ENCODE data around the gene CDH4. TPM values are rescaled to one million over a fixed set of nuclear protein-coding genes. Genes with fewer than 3 reads are reported as not detected.

Gene CDH4
- total and polyA plus RNA-seq, 2 of the 13 experiments (the other 11 are each of a cell fraction or from before 2014, with no cell fraction given), result not detected

GRCh38 chr20:61767761-61768494, 515.9 kb downstream of the CDH4 start:
- H4K20me1 ChIP-seq (ENCODE audit: insufficient read depth, low read length), result peaks cover 3% of the 10 kb centered on the region; the same call in 1 of the 2 replicates
- ChIA-PET POLR2A (no interaction called here), CTCF (ENCODE audit: low intra/inter-chr PET ratio, low total read pairs) (no interaction called here)
- H3K9me3 ChIP-seq (ENCODE audit: low read length), result no peaks in the 10 kb centered on the region
- H3K4me3 ChIP-seq (replicated peaks in 1 of 3; ENCODE audit: insufficient read depth in 1 of 3, low read depth in 2 of 3, low read length in 3 of 3), result no peak overlapping the region
- no TSS peak for BruUV-seq (replicated peaks)
- DNase-seq (ENCODE audit: low spot score) (no peak), FAIRE-seq (no peak), ATAC-seq (no peak)
- WGBS (ENCODE audit: low lambda C conversion rate), result 40% methylated on average over 14 of the region's 14 CpGs
- H3K27me3 ChIP-seq (ENCODE audit: control insufficient read depth in 1 of 2, insufficient read depth in 2 of 2, low read length in 2 of 2), result peaks cover 17 to 62% of the 10 kb centered on the region in 2 experiments
- H3K36me3 ChIP-seq (replicated peaks in 1 of 2; ENCODE audit: control insufficient read depth in 1 of 2, insufficient read depth in 2 of 2, low read length in 2 of 2), result no peaks in the 10 kb centered on the region
- H3K4me2 ChIP-seq (ENCODE audit: low read depth, low read length), result no peak overlapping the region
- intact Hi-C loops (cut with micrococcal nuclease; ENCODE audit: unreplicated experiment) (no loop called here), in situ Hi-C loops (cut with HindIII; ENCODE audit: extremely low pct_ligation_motif_present, low pct_unique_long_range_greater_than_20kb) (no loop called here)
- H3K9ac ChIP-seq (ENCODE audit: insufficient read depth, low read depth, low read length), result no peak overlapping the region
- TF ChIP-seq MNT (IDR thresholded peaks at IDR 0.05) (peak; percentile 92), HES4 (CRISPR knock-in tag; IDR thresholded peaks at IDR 0.05; ENCODE audit: borderline replicate concordance) (no peak)
- H3K27ac ChIP-seq (ENCODE audit: extremely low read length, insufficient read depth, low read length), result no peak overlapping the region
- H2AFZ ChIP-seq (ENCODE audit: low read length), result no peak overlapping the region
- peaks cover 32% of the 10 kb centered on the region for H3K4me1 ChIP-seq (ENCODE audit: insufficient read depth, low read length)
- H3K79me2 ChIP-seq (ENCODE audit: insufficient read depth, low read length), result no peaks in the 10 kb centered on the region

GRCh38 chr20:61768571-61769285, 516.7 kb downstream of the CDH4 start:
- TF ChIP-seq MAFF (IDR thresholded peaks at IDR 0.05; ENCODE audit: low read depth, low read length) (no peak), ZNF280D (CRISPR knock-in tag; IDR thresholded peaks at IDR 0.05) (no peak), ZNF839 (CRISPR knock-in tag; IDR thresholded peaks at IDR 0.05; ENCODE audit: borderline replicate concordance) (no peak), FUBP1 (CRISPR knock-in tag; IDR thresholded peaks at IDR 0.05; ENCODE audit: borderline replicate concordance) (no peak)
- Histone ChIP-seq H4K20me1 (ENCODE audit: insufficient read depth, low read length) (no peaks in the 10 kb centered on the region), H3K9ac (ENCODE audit: insufficient read depth, low read depth, low read length) (no peak overlapping the region), H3K27ac (ENCODE audit: extremely low read length, insufficient read depth, low read length) (no peak overlapping the region), H3K4me3 (replicated peaks in 1 of 3; ENCODE audit: insufficient read depth in 1 of 3, low read depth in 2 of 3, low read length in 3 of 3) (no peak overlapping the region), H3K4me2 (ENCODE audit: low read depth, low read length) (no peak overlapping the region), H3K9me3 (ENCODE audit: low read length) (no peaks in the 10 kb centered on the region), H3K4me1 (ENCODE audit: insufficient read depth, low read length) (peaks cover 33% of the 10 kb centered on the region), H2AFZ (ENCODE audit: low read length) (no peak overlapping the region), H3K79me2 (ENCODE audit: insufficient read depth, low read length) (no peaks in the 10 kb centered on the region), H3K36me3 (replicated peaks in 1 of 2; ENCODE audit: control insufficient read depth in 1 of 2, insufficient read depth in 2 of 2, low read length in 2 of 2) (no peaks in the 10 kb centered on the region), H3K27me3 (ENCODE audit: control insufficient read depth in 1 of 2, insufficient read depth in 2 of 2, low read length in 2 of 2) (peaks cover 11 to 54% of the 10 kb centered on the region in 2 experiments; a peak in 4 of 5 replicates)
- FAIRE-seq (no peak), ATAC-seq (no peak), DNase-seq (ENCODE audit: low spot score) (no peak)
- ChIA-PET POLR2A (no interaction called here), CTCF (ENCODE audit: low intra/inter-chr PET ratio, low total read pairs) (no interaction called here)
- WGBS (ENCODE audit: low lambda C conversion rate), result 37% methylated on average over 15 of the region's 16 CpGs
- in situ Hi-C loops (cut with HindIII; ENCODE audit: extremely low pct_ligation_motif_present, low pct_unique_long_range_greater_than_20kb) (no loop called here), intact Hi-C loops (cut with micrococcal nuclease; ENCODE audit: unreplicated experiment) (no loop called here)
- no TSS peak for BruUV-seq (replicated peaks)

All from HepG2 (cell line).